Karpas-422 (cell line): ENCODE results near the gene YEATS2. TPM values are rescaled to one million over a fixed set of nuclear protein-coding genes. Genes with fewer than 3 reads are reported as not detected.

Experiments
- DNase-seq: peaks from one replicate; pipeline ENCODE4 v3.0.0-alpha.2; 2015
- H2AFZ ChIP-seq: fragments of 200-600 bp; sonication (generic); 2 replicates; pipeline ENCODE4 v1.6.1; 2014; ENCODE audit warnings: antibody characterized with exemption, low read length, mixed read lengths
- H3K27ac ChIP-seq: fragments of 200-600 bp; sonication (generic); 2 replicates; pipeline ENCODE4 v1.5.1; 2014; ENCODE audit warnings: mild to moderate bottlenecking, low read length, moderate library complexity
- H3K27me3 ChIP-seq: fragments of 200-600 bp; sonication (generic); 2 replicates; pipeline ENCODE4 v1.6.1; 2014; ENCODE audit warnings: low read length, mixed read lengths
- H3K36me3 ChIP-seq: fragments of 200-600 bp; sonication (generic); 2 replicates; pipeline ENCODE4 v1.6.1; 2014; ENCODE audit warnings: low read length, mixed read lengths; ENCODE audit not compliant: insufficient read depth
- H3K4me1 ChIP-seq: fragments of 200-600 bp; sonication (generic); 2 replicates; pipeline ENCODE4 v1.6.1; 2014; ENCODE audit warnings: mild to moderate bottlenecking, low read length, mixed read lengths
- H3K4me2 ChIP-seq: fragments of 200-600 bp; sonication (generic); 2 replicates; pipeline ENCODE4 v1.6.1; 2014; ENCODE audit warnings: low read length, low read depth, mild to moderate bottlenecking; ENCODE audit not compliant: poor library complexity, severe bottlenecking
- H3K4me3 ChIP-seq: fragments of 200-600 bp; sonication (generic); 2 replicates; pipeline ENCODE4 v1.5.1; 2014; ENCODE audit warnings: mild to moderate bottlenecking, antibody characterized with exemption, low read length, mixed read lengths
- H3K79me2 ChIP-seq: fragments of 200-600 bp; sonication (generic); 2 replicates; pipeline ENCODE4 v1.6.1; 2014; ENCODE audit warnings: mild to moderate bottlenecking, low read length, mixed read lengths
- H3K9ac ChIP-seq: fragments of 200-600 bp; sonication (generic); 2 replicates; pipeline ENCODE4 v1.6.0; 2014; ENCODE audit warnings: low read length
- H3K9me2 ChIP-seq: fragments of 200-600 bp; sonication (generic), shearing (Covaris generic); replicated peaks from 2 replicates; pipeline ENCODE4 v1.6.0; 2014; ENCODE audit warnings: mild to moderate bottlenecking, low read length, moderate library complexity; ENCODE audit not compliant: insufficient read depth
- H3K9me3 ChIP-seq: fragments of 300-700, 200-600 bp; sonication (generic); 2 replicates; pipeline ENCODE4 v1.6.1; 2014; ENCODE audit warnings: low read length, mixed read lengths
- H4K20me1 ChIP-seq: fragments of 200-600 bp; sonication (generic); 2 replicates; pipeline ENCODE4 v1.6.1; 2014; ENCODE audit warnings: mild to moderate bottlenecking, antibody characterized with exemption, low read length, low read depth; ENCODE audit not compliant: insufficient read depth
- total RNA-seq: library from RNA; depleted of rRNA; stranded (reverse); fragments of >200 nt; shearing (Covaris generic); gene quantifications from 2 replicates; pipeline ENCODE4 v1.2.3, GENCODE V29; 2014; ENCODE audit warnings: low replicate concordance

Gene YEATS2
- total RNA-seq, 1 experiment from 2014 or later = 92.8 TPM

GRCh38 chr3:183827809-183828537, 130.4 kb downstream of the YEATS2 start:
- no peaks in the 10 kb centered on the region for H3K27me3 ChIP-seq
- no peak overlapping the region for H3K27ac ChIP-seq
- H3K4me1 ChIP-seq = peaks cover 12% of the 10 kb centered on the region
- peaks cover 8% of the 10 kb centered on the region for H3K36me3 ChIP-seq
- DNase-seq = no peak
- H4K20me1 ChIP-seq = no peaks in the 10 kb centered on the region
- H2AFZ ChIP-seq = no peak overlapping the region
- no peak overlapping the region for H3K9ac ChIP-seq
- no peak overlapping the region for H3K4me2 ChIP-seq
- no peaks in the 10 kb centered on the region for H3K9me2 ChIP-seq
- H3K4me3 ChIP-seq = no peak overlapping the region
- peaks cover 12% of the 10 kb centered on the region for H3K79me2 ChIP-seq
- no peaks in the 10 kb centered on the region for H3K9me3 ChIP-seq

GRCh38 chr3:183828538-183828870, 130.9 kb downstream of the YEATS2 start:
- Histone ChIP-seq H4K20me1 (no peaks in the 10 kb centered on the region), H3K79me2 (peaks cover 11% of the 10 kb centered on the region), H3K4me2 (no peak overlapping the region), H3K27ac (no peak overlapping the region), H3K4me3 (no peak overlapping the region), H3K36me3 (peaks cover 11% of the 10 kb centered on the region), H3K9me2 (no peaks in the 10 kb centered on the region), H2AFZ (no peak overlapping the region), H3K27me3 (no peaks in the 10 kb centered on the region), H3K9ac (no peak overlapping the region), H3K4me1 (peaks cover 12% of the 10 kb centered on the region), H3K9me3 (no peaks in the 10 kb centered on the region)
- DNase-seq = no peak

- H4K20me1 ChIP-seq = no peaks in the 10 kb centered on the region
- H3K9me2 ChIP-seq = no peaks in the 10 kb centered on the region
- H3K27me3 ChIP-seq = no peaks in the 10 kb centered on the region
- H3K9ac ChIP-seq = no peak overlapping the region
- no peak overlapping the region for H3K4me2 ChIP-seq
- H3K36me3 ChIP-seq = peaks cover 15% of the 10 kb centered on the region
- no peak overlapping the region for H3K4me3 ChIP-seq
- no peak overlapping the region for H3K27ac ChIP-seq
- no peaks in the 10 kb centered on the region for H3K9me3 ChIP-seq
- DNase-seq = no peak
- peaks cover 4% of the 10 kb centered on the region for H3K4me1 ChIP-seq
- H2AFZ ChIP-seq = no peak overlapping the region
- H3K79me2 ChIP-seq = 0 out of 2 replicates have a peak, but pooled peaks cover 4% of the 10 kb centered on the region
These were observed 131.9 kb downstream of the YEATS2 start for GRCh38 chr3:183829466-183829865.

- no peak overlapping the region for H3K9ac ChIP-seq
- peaks cover 4% of the 10 kb centered on the region for H3K4me1 ChIP-seq
- DNase-seq = no peak
- H3K79me2 ChIP-seq = 0 out of 2 replicates have a peak, but pooled peaks cover 6% of the 10 kb centered on the region
- H3K4me3 ChIP-seq = no peak overlapping the region
- no peaks in the 10 kb centered on the region for H3K9me3 ChIP-seq
- H3K27ac ChIP-seq = no peak overlapping the region
- no peaks in the 10 kb centered on the region for H4K20me1 ChIP-seq
- H2AFZ ChIP-seq = no peak overlapping the region
- no peak overlapping the region for H3K4me2 ChIP-seq
- no peaks in the 10 kb centered on the region for H3K9me2 ChIP-seq
- peaks cover 15% of the 10 kb centered on the region for H3K36me3 ChIP-seq
- no peaks in the 10 kb centered on the region for H3K27me3 ChIP-seq
These were observed 132.6 kb downstream of the YEATS2 start for GRCh38 chr3:183830187-183830586.

- no peak overlapping the region for H3K27ac ChIP-seq
- H3K36me3 ChIP-seq = peaks cover 21% of the 10 kb centered on the region
- no peak overlapping the region for H2AFZ ChIP-seq
- no peaks in the 10 kb centered on the region for H3K27me3 ChIP-seq
- no peak overlapping the region for H3K9ac ChIP-seq
- H3K4me2 ChIP-seq = no peak overlapping the region
- no peaks in the 10 kb centered on the region for H3K9me2 ChIP-seq
- DNase-seq = no peak
- H3K79me2 ChIP-seq = peaks cover 19% of the 10 kb centered on the region; the same call in 1 of the 2 replicates
- H4K20me1 ChIP-seq = no peaks in the 10 kb centered on the region
- no peaks in the 10 kb centered on the region for H3K4me1 ChIP-seq
- no peaks in the 10 kb centered on the region for H3K9me3 ChIP-seq
- no peak overlapping the region for H3K4me3 ChIP-seq
These were observed 135.9 kb downstream of the YEATS2 start for GRCh38 chr3:183833516-183833915.

- no peak for DNase-seq
- H3K9ac ChIP-seq = no peak overlapping the region
- H3K9me2 ChIP-seq = no peaks in the 10 kb centered on the region
- H3K9me3 ChIP-seq = no peaks in the 10 kb centered on the region
- peaks cover 50% of the 10 kb centered on the region for H3K36me3 ChIP-seq
- peaks cover 29% of the 10 kb centered on the region for H3K79me2 ChIP-seq
- H3K4me3 ChIP-seq = no peak overlapping the region
- H3K4me1 ChIP-seq = peaks cover 3% of the 10 kb centered on the region
- H2AFZ ChIP-seq = no peak overlapping the region
- no peaks in the 10 kb centered on the region for H3K27me3 ChIP-seq
- H3K27ac ChIP-seq = no peak overlapping the region
- no peak overlapping the region for H3K4me2 ChIP-seq
- H4K20me1 ChIP-seq = no peaks in the 10 kb centered on the region
These were observed 139.8 kb downstream of the YEATS2 start for GRCh38 chr3:183837390-183837789.

- peaks cover 46% of the 10 kb centered on the region for H3K36me3 ChIP-seq
- no peaks in the 10 kb centered on the region for H4K20me1 ChIP-seq
These were observed 140.3 kb downstream of the YEATS2 start for GRCh38 chr3:183837894-183838293.

GRCh38 chr3:183839751-183840150, 142.2 kb downstream of the YEATS2 start:
- H4K20me1 ChIP-seq = no peaks in the 10 kb centered on the region
- H3K4me2 ChIP-seq = no peak overlapping the region
- no peak overlapping the region for H3K9ac ChIP-seq
- H3K79me2 ChIP-seq = peaks cover 26% of the 10 kb centered on the region
- peaks cover 48% of the 10 kb centered on the region for H3K36me3 ChIP-seq
- no peak overlapping the region for H3K27ac ChIP-seq
- no peaks in the 10 kb centered on the region for H3K27me3 ChIP-seq
- no peak overlapping the region for H3K4me3 ChIP-seq
- DNase-seq = no peak
- no peaks in the 10 kb centered on the region for H3K9me2 ChIP-seq
- peaks cover 3% of the 10 kb centered on the region for H3K4me1 ChIP-seq
- no peaks in the 10 kb centered on the region for H3K9me3 ChIP-seq
- no peak overlapping the region for H2AFZ ChIP-seq

More at GRCh38 chr3:183837894-183838293, 140.3 kb downstream of the YEATS2 start:
- no peak for DNase-seq
- Histone ChIP-seq H3K27me3 (no peaks in the 10 kb centered on the region), H3K4me1 (peaks cover 3% of the 10 kb centered on the region), H3K79me2 (peaks cover 29% of the 10 kb centered on the region), H3K9me2 (no peaks in the 10 kb centered on the region), H3K27ac (no peak overlapping the region), H2AFZ (no peak overlapping the region), H3K9me3 (no peaks in the 10 kb centered on the region), H3K9ac (no peak overlapping the region), H3K4me2 (no peak overlapping the region), H3K4me3 (no peak overlapping the region)
